Uterus (tissue), 4 donors: ENCODE data around the gene SSX1. TPM values are rescaled to one million over a fixed set of nuclear protein-coding genes. Genes with fewer than 3 reads are reported as not detected.

ENCODE experiments used
- small RNA-seq: library from RNA; depleted of rRNA; stranded (forward); fragments of <200 nt; gene quantifications from one replicate; pipeline ENCODE3, GENCODE V24; 2016
- total RNA-seq, 4 donors: library from RNA; depleted of rRNA in 3 of 4; stranded (reverse); fragments of >200 nt in 3 of 4; gene quantifications; one replicate each; pipeline versions ENCODE4 v1.1.0 to v1.2.4, GENCODE V29; 2014 to 2023
- donor health status: DM: yes; HTN: yes; CAD: no.

Gene SSX1
- total RNA-seq, 4 donors from 2014 or later: not detected

Small RNA genes lying within 50 kb of the gene (small RNA-seq; reads per million reads assigned to genes)
- gene AC245047.3: not detected
- not detected for gene AC245047.4
- not detected for gene RNA5SP503

Other genes with a start within 250 kb of the SSX1 start
- gene SPACA5, start 248.4 kb upstream of the SSX1 start, total RNA-seq: not detected
- 1 to 10 TPM; 1.5 to 5.9 (median 4.3) TPM for gene ZNF630, start 183.8 kb upstream of the SSX1 start, total RNA-seq
- gene SPACA5B, start 124.8 kb upstream of the SSX1 start, total RNA-seq: not detected
- gene SSX5, start 58.6 kb upstream of the SSX1 start, total RNA-seq: not detected
- not detected for gene SSX3, start 101.3 kb downstream of the SSX1 start, total RNA-seq
- not detected for gene SSX4, start 128.1 kb downstream of the SSX1 start, total RNA-seq
- gene SSX4B, start 156.6 kb downstream of the SSX1 start, total RNA-seq: not detected
- gene SLC38A5, start 214.9 kb downstream of the SSX1 start, total RNA-seq: 1 to 10 TPM; 1.8 to 8.1 (median 4.8) TPM
- gene FTSJ1, start 220.8 kb downstream of the SSX1 start, total RNA-seq: 10 to 100 TPM in 3 of 4 donors, 1 to 10 TPM in 1; 7.4 to 74.7 (median 51.0) TPM